Measurements from ENCODE around the gene PARD3B.

PARD3B gene

DNA sequence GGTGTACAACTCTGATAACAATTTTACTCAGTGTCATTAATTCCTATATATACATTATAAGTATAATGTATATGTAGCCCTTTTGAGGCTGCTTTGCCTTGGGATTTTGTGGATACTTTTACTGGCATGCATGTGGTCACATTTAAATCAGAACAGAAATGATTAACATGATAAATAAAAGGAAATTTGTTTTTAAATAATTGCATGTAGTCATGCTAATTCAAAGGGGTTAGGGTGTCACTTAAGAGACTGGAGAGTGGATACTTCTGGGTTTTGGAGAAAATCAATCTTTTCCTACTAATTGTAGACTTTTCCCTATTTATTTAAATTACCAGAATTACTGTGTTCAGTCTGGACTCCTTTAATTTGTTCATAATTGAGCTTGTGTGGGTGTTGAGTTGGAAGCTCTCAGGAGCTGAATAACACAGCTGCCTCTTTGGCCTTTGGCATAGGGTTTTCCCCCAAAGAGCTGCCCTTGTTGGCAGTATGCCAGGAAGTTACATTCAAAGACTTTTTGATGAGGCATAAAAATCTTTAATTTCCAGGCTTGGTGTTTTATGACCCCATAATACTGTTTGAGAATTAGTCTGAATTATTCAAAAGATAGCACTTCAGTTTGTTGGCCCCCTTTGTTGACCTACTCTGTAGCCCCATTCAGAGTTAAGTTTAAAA, 652.3 kb downstream of the PARD3B start:
- Histone ChIP-seq H3K27ac (replicated peaks) (no peak overlapping the region), H3K27me3 (ENCODE audit: insufficient read depth, poor library complexity, severe bottlenecking) (no peaks in the 10 kb centered on the region), H3K4me3 (replicated peaks; ENCODE audit: insufficient read depth, low read length) (no peak overlapping the region)
- DNase-seq (ENCODE audit: low read depth in 1 of 2, low spot score in 1 of 2): no peak
- no peak for TF ChIP-seq POLR2AphosphoS5 (IDR thresholded peaks at IDR 0.05; ENCODE audit: low read depth)
- TF ChIP-seq, protein P1, sequence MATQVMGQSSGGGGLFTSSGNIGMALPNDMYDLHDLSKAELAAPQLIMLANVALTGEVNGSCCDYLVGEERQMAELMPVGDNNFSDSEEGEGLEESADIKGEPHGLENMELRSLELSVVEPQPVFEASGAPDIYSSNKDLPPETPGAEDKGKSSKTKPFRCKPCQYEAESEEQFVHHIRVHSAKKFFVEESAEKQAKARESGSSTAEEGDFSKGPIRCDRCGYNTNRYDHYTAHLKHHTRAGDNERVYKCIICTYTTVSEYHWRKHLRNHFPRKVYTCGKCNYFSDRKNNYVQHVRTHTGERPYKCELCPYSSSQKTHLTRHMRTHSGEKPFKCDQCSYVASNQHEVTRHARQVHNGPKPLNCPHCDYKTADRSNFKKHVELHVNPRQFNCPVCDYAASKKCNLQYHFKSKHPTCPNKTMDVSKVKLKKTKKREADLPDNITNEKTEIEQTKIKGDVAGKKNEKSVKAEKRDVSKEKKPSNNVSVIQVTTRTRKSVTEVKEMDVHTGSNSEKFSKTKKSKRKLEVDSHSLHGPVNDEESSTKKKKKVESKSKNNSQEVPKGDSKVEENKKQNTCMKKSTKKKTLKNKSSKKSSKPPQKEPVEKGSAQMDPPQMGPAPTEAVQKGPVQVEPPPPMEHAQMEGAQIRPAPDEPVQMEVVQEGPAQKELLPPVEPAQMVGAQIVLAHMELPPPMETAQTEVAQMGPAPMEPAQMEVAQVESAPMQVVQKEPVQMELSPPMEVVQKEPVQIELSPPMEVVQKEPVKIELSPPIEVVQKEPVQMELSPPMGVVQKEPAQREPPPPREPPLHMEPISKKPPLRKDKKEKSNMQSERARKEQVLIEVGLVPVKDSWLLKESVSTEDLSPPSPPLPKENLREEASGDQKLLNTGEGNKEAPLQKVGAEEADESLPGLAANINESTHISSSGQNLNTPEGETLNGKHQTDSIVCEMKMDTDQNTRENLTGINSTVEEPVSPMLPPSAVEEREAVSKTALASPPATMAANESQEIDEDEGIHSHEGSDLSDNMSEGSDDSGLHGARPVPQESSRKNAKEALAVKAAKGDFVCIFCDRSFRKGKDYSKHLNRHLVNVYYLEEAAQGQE (IDR thresholded peaks at IDR 0.05; ENCODE audit: insufficient replicate concordance, low read depth): no peak
- TF ChIP-seq, protein P2, sequence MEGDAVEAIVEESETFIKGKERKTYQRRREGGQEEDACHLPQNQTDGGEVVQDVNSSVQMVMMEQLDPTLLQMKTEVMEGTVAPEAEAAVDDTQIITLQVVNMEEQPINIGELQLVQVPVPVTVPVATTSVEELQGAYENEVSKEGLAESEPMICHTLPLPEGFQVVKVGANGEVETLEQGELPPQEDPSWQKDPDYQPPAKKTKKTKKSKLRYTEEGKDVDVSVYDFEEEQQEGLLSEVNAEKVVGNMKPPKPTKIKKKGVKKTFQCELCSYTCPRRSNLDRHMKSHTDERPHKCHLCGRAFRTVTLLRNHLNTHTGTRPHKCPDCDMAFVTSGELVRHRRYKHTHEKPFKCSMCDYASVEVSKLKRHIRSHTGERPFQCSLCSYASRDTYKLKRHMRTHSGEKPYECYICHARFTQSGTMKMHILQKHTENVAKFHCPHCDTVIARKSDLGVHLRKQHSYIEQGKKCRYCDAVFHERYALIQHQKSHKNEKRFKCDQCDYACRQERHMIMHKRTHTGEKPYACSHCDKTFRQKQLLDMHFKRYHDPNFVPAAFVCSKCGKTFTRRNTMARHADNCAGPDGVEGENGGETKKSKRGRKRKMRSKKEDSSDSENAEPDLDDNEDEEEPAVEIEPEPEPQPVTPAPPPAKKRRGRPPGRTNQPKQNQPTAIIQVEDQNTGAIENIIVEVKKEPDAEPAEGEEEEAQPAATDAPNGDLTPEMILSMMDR (IDR thresholded peaks at IDR 0.05; ENCODE audit: insufficient read depth, low read length): no peak
- no peak for TF ChIP-seq SPI1 (IDR thresholded peaks at IDR 0.05; ENCODE audit: borderline replicate concordance, low read depth)
- TF ChIP-seq GABPA (IDR thresholded peaks at IDR 0.05; ENCODE audit: low read depth): no peak

DNA sequence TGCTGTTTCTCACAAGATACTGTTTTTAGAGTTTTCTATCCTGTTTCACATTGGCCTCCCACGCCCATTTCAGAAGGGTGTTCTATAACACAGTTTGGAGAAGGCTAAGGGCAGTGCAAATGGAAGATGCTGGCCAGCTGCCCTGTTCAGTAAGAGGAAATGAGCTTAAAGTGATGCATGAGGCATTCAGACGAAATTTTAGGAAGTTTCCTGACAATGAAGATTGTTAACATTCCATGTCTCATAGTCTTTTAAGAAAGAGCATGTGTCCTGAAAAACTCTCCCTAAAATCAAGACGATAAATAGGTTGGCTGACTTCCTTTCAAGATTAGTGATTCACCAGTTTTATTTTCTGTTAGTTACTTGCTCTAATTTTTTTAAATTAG, 652.9 kb downstream of the PARD3B start:
- H3K27me3 ChIP-seq (ENCODE audit: insufficient read depth, poor library complexity, severe bottlenecking): no peaks in the 10 kb centered on the region
- no peak for TF ChIP-seq SPI1 (IDR thresholded peaks at IDR 0.05; ENCODE audit: borderline replicate concordance, low read depth)
- TF ChIP-seq, protein P2 (IDR thresholded peaks at IDR 0.05; ENCODE audit: insufficient read depth, low read length): no peak
- TF ChIP-seq, protein P1 (IDR thresholded peaks at IDR 0.05; ENCODE audit: insufficient replicate concordance, low read depth): no peak
- TF ChIP-seq GABPA (IDR thresholded peaks at IDR 0.05; ENCODE audit: low read depth): no peak
- no peak for TF ChIP-seq POLR2AphosphoS5 (IDR thresholded peaks at IDR 0.05; ENCODE audit: low read depth)
- no peak overlapping the region for H3K27ac ChIP-seq (replicated peaks)
- DNase-seq (ENCODE audit: low read depth in 1 of 2, low spot score in 1 of 2): no peak
- H3K4me3 ChIP-seq (replicated peaks; ENCODE audit: insufficient read depth, low read length): no peak overlapping the region

DNA sequence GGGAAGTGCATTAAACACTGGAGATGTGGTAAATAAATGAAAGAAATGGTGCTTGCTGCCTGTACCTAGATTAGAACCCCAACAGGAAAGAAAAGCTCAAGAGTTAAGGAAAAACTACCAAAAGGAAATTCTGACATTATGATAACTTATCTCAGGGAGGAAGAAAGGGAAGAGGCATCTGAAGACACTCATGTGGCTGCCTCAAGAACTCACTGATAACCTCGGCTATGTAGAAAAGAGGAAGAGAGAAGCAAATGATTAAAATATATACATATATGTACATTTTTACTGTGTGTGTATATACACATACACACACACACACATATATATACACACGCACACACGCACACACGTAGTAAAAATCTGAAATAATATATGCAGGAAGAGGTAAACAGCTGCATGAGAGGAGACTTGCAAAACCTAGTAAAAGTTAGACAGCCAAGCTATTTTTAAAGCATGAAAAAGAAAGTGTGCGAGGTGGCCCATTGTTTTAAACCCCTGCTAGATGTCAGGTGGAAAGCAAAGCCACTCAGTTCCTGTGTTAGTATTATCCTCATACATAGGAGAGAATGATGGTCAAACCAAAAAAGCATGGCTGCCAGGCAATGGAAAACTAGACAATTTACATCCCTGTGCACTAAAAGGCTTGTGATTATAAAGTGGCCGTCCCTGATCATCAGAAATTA, 654.0 kb downstream of the PARD3B start:
- H3K27me3 ChIP-seq (ENCODE audit: insufficient read depth, poor library complexity, severe bottlenecking): no peaks in the 10 kb centered on the region
- no peak for TF ChIP-seq GABPA (IDR thresholded peaks at IDR 0.05; ENCODE audit: low read depth)
- TF ChIP-seq, protein P1 (IDR thresholded peaks at IDR 0.05; ENCODE audit: insufficient replicate concordance, low read depth): no peak
- TF ChIP-seq SPI1 (IDR thresholded peaks at IDR 0.05; ENCODE audit: borderline replicate concordance, low read depth): no peak
- TF ChIP-seq, protein P2 (IDR thresholded peaks at IDR 0.05; ENCODE audit: insufficient read depth, low read length): no peak
- no peak for TF ChIP-seq POLR2AphosphoS5 (IDR thresholded peaks at IDR 0.05; ENCODE audit: low read depth)
- no peak overlapping the region for H3K4me3 ChIP-seq (replicated peaks; ENCODE audit: insufficient read depth, low read length)
- DNase-seq (ENCODE audit: low read depth in 1 of 2, low spot score in 1 of 2): no peak
- H3K27ac ChIP-seq (replicated peaks): no peak overlapping the region
